ENCODE data around the gene UNG.

UNG gene

GRCh38 chr12:109092497-109093021, 4.8 kb upstream of the UNG start:
- DNase-seq: no peak

DNA sequence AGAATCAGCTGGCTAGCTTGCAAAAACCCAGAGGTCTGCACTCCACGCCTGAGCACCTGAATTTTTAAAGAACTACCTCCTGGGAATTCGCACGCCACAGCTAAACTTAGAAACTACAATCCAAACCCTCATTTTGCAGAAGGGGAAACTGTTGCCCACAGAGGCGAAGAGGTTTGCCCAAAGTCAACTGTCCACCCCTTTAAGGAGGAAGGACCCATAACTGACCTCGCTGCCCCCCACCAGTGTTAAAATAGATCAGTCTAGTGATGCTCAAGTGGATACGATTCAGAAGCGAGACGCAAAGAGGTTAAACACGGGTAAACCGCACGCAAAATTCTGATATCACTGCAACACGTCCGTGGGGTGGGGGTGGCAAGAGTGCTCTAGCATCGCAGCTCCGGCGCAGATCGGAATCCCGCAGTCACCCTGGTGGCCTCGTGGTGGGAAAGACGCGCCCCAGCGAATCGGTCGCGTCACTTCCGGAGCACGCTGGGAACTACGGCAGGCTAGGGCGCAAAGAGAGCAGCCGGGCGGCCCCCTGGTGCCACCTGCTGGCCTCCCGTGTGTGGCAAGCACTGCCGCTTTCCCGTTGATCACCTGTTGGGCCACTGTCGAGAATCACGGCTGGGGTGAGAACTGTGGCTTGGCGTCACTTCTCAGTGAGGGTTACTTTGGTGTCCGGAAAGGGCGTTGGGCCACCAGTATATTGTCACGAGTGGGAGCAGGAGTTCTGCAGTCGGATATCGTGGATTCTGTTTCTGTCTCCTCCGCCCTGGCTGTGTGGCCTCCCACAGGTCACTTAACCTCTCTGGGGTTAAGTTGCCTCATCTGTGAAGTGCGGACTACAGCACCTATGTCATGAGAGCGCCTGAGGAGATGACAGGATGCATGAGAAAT, 4.1 kb upstream of the UNG start, which contains the start of gene ALKBH2:
Gene ALKBH2, minus strand, starts transcription at position 451 of the 897 bp plus-strand sequence. CDS start 686 bp downstream, outside the sequence.
- peak; percentile 97 for DNase-seq

DNA sequence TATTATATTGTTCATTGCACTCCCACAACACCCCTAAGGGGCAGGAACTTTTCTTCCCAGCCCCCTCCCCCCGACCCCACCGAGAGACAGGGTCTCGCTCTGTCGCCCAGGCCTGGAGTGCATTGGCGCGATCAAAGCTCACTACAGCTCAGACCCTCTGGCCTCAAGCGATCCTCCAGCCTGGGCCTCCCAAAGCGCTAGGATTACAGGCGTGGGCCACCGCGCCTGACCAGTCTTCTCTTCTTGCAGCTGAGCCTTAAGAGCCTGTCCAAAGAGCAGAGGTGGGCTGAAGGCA, 310 bp upstream of the UNG start:
- no peak for DNase-seq

GRCh38 chr12:109098183-109098604, 797 bp downstream of the UNG start:
- DNase-seq: no peak

DNA sequence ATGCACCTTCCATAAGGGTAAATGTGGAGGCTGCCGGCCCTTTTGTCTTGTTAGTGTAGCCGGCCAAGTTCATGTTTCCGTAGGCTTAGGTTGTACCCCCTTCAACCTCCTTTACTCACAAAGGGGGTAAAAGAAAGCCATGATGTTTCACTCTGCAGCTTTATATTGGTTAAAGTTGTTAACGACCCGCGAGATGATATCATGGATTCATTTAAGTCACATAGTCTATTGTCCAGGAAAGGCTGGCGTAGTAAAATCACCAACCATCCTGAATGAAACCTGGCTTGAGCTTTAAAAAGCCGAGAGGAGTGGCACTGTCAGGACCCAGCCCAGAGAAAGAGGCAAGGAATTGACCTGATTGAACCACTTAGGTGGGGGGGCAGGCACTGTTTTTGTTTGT, 1.3 kb downstream of the UNG start:
- DNase-seq: no peak

GRCh38 chr12:109099431-109100020, 2.1 kb downstream of the UNG start:
- DNase-seq: no peak

GRCh38 chr12:109100741-109101140, 3.3 kb downstream of the UNG start:
- DNase-seq: no peak

DNA sequence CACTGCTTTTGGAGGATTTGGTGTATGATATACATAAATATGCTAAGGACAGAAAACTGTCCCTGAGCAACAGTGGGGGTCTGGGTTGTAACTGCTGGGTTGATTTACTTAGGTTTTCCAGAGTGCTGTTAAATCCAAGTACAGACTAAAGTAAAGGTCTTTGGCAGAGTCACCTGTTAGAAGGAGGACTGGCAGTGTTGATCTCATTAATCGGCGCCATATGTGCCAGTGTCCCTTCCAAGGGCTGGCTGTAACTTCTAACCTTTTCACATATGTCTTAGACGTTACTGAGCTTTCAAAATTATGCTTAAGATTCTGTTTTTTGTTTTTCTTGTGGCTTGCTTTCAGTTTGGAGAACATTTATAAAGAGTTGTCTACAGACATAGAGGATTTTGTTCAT, 5.1 kb downstream of the UNG start:
- no peak for DNase-seq

GRCh38 chr12:109105176-109105575, 7.8 kb downstream of the UNG start:
- no peak for DNase-seq

GRCh38 chr12:109109746-109110350, 12.5 kb downstream of the UNG start:
- DNase-seq: no peak

DNA sequence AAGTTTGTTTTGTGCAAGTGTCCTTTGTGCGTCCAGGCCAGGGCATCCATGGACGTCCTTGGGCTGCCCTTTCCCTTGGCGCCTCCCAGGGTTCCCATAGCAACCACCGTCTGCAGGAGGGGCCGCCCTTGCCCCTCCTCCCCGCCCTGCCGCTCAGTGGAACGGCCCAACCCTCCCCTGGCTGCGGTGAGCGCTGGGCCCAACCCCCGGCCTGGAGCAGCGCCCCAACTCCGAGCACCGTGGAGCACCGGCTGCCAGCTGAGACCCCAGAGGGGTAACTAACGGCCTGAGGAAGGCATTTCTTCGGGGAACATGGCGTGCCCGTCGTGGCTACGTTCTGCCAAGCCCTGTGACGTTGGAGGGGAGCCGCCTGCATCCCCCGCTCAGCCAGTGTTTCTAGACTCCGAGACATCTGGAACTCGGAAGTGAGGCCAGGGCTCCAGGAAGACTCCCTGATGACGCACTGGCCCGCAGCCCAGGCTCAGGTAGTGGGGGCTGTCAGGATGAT, 13.6 kb downstream of the UNG start:
- peak; percentile 64 for DNase-seq

DNA sequence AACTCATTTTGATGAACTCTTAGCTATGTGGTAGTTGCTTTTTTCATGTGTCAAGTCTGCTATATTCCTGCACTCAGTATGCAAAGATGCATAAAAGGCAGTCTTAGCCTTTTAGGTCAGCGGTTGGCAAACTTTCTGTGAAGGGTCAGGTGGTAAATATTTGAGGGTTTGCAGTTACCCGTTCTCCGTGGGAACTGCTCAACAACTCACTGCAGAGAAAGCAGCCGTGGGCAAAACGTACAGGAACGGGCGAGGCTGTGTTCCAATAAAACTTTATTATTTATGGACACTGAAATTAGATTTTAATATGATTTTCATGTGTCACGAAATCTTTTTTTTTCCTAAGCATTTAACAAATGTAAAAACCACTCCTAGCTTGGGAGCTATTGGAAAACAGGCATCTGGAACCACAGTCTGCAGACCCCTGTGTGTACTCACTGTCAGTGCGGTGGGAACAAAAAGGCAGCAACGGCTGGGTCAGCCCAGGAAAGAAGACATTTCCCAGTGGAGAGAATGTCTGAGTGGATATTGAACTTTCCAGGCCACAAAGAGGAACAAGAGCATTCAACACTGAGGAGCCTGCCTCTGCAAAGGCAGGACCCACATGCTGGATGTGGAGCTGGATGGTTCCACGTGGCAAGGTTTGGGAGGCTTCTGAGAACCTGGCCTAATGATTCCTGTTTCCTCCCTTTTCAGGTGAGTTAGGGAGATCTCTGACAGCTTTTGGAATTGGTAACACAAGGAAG, 15.5 kb downstream of the UNG start:
- no peak for DNase-seq

- DNase-seq: no peak
Observed at GRCh38 chr12:109113661-109114321, 16.4 kb downstream of the UNG start.

DNA sequence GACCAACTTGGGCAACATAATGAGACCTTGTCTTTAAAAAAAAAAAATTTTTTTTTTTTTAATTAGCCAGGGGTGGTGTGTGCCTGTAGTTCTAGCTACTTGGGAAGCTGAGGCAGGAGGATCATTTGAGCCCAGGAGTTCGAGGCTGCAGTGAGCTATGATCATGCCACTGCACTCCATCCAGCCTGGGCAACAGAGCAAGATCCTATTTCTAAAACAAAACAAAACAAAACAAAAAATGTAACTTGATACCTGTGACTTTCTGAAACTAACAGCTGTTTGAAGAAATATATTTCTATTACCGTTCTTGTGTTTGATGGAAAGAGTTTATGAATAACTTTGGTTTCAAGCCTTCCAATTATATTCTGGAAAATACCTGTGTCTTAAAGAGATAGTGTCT, 17.2 kb downstream of the UNG start:
- DNase-seq: no peak

- DNase-seq: no peak
Observed at GRCh38 chr12:109115404-109115757, 18.0 kb downstream of the UNG start.

- DNase-seq: no peak
Observed at GRCh38 chr12:109115758-109116610, 18.6 kb downstream of the UNG start, which contains the start of gene ACACB. TSS of gene ACACB (plus strand) at chr12:109116587. CDS start at chr12:109139406, 22,819 bp downstream.

DNA sequence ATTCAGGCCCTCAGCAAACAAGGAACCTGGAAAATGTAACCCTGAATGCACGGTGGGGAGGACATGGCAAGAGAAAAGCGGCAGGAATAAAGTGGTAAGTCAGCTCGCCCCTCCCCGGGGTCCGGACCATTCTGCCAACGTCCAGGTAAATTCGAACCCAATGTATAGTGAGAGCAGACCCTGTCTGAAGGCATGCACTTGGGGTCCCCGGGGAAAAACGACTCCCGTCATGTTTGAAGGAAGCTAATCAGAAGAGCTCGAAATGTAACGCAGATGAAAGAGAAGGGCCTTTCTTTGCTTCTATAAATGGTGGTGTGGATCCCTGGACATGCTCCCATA, 19.2 kb downstream of the UNG start:
- DNase-seq: no peak

GRCh38 chr12:109120095-109120494, 22.7 kb downstream of the UNG start:
- no peak for DNase-seq

DNA sequence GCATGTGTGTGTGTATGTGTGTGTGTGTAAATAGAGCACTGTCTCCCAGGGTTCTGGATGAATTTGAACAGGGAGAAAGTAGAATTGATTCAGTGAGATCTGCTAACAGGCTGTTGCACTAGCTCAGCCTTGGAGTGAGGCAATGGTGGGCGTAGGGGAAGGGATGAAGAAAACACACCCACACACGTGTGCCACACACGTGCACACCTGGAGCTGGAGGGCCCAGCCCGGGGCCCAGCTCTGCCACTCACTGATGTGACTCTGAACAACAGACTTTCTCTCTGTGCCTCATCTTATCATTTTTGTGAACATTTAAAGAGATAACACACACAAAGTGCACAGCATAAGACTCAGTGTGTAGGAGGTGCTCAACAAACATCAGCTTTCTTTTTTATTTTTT, 23.2 kb downstream of the UNG start:
- no peak for DNase-seq

DNA sequence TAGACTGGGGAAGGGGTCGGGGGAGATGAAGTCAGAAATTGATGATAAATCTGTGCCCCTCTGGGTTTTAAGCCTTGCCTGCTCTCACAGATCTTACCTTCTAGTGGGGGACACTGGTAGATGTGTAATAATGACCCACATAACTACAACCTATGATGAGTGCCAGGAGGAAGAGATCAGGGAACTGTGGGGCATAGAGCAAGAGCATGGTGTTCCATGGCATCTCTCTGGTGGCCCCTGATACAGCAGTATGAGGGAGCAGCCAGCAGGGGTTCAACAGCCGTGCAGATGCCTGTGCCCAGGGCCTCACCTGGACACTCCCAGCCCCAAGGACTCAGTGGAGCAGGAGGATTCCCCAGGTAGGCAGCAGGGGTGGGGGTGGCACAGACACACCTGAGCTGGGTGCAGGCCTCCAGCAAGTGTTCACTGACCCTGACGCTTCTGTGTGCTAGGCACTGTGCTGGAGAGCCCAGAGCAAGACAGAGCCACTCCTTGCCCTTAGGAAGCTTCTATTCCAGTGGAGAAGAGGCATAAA, 24.0 kb downstream of the UNG start:
- no peak for DNase-seq
